Adipose tissue (tissue), 3 donors: Measurements from ENCODE around the gene ZNHIT2. TPM values are rescaled to one million over a fixed set of nuclear protein-coding genes. Genes with fewer than 3 reads are reported as not detected.
A peak's percentile ranks its signal among the peaks of the same experiment; 100 is the strongest.

Experiments used
- H3K27ac ChIP-seq: one replicate; pipeline ENCODE4 v1.5.1; 2013; ENCODE audit warnings: low read depth, low read length
- WGBS, 3 donors: extraction: QIAGEN DNeasy Blood & Tissue Kit; methylation state at CpG; one replicate each; pipeline ENCODE4 v1.1.7; 2013; 5-methylcytosine and 5-hydroxymethylcytosine counted together
- polyA plus RNA-seq, 3 donors: library from polyadenylated mRNA; stranded (reverse); fragments of 200-250 nt; gene quantifications; one replicate each; pipeline ENCODE4 v1.2.3, GENCODE V29; 2013
- donor health status: healthy with polysubstance abuse.
- donor health status: Bipolar disorder and iron deficiency.
- donor health status: healthy.

ZNHIT2 gene
- polyA plus RNA-seq, 3 donors: 5.1 to 15.1 (median 12.3) TPM

GRCh38 chr11:65135633-65136145 lies 18.2 kb upstream of the ZNHIT2 start:
- WGBS, 3 donors: 40 to 59% (median 53%) methylated on average over 11 of the region's 11 CpGs
- H3K27ac ChIP-seq: no peak overlapping the region

- WGBS, 3 donors: 1 to 2% (median 2%) methylated on average over 24 of the region's 24 CpGs
- peak overlapping the region; percentile 75 for H3K27ac ChIP-seq
These were observed 17.6 kb upstream of the ZNHIT2 start for GRCh38 chr11:65134952-65135632.

GRCh38 chr11:65134240-65134951 lies 16.9 kb upstream of the ZNHIT2 start, which contains the start of gene SYVN1:
TSS of gene SYVN1 (minus strand) at chr11:65134519. CDS start at chr11:65133601, 918 bp downstream.
- 0% methylated on average over 51 to 60 of the region's 60 CpGs for WGBS, 3 donors
- H3K27ac ChIP-seq: peak within 1 kb of the TSS; percentile 75

GRCh38 chr11:65133724-65134123 lies 16.2 kb upstream of the ZNHIT2 start:
- 0 to 1% (median 1%) methylated on average over 20 of the region's 20 CpGs for WGBS, 3 donors
- H3K27ac ChIP-seq: no peak overlapping the region

- no peak overlapping the region for H3K27ac ChIP-seq
These were observed 15.6 kb upstream of the ZNHIT2 start for GRCh38 chr11:65132988-65133700.

GRCh38 chr11:65132238-65132987 lies 14.9 kb upstream of the ZNHIT2 start:
- H3K27ac ChIP-seq: no peak overlapping the region

More at GRCh38 chr11:65132988-65133700, 15.6 kb upstream of the ZNHIT2 start:
- 25 to 44% (median 31%) methylated on average over 18 of the region's 18 CpGs for WGBS, 3 donors

GRCh38 chr11:65131895-65132237 lies 14.4 kb upstream of the ZNHIT2 start:
- WGBS, 3 donors: 53 to 77% (median 69%) methylated on average over 6 of the region's 6 CpGs
- no peak overlapping the region for H3K27ac ChIP-seq

More at GRCh38 chr11:65132238-65132987, 14.9 kb upstream of the ZNHIT2 start:
- WGBS, 3 donors: 53 to 59% (median 53%) methylated on average over 10 of the region's 10 CpGs

- H3K27ac ChIP-seq: no peak overlapping the region
- WGBS, 3 donors: 51 to 83% (median 81%) methylated on average over 3 of the region's 3 CpGs
These were observed 13.9 kb upstream of the ZNHIT2 start for GRCh38 chr11:65131417-65131776.

- WGBS, 3 donors: 70 to 86% (median 84%) methylated on average over 18 to 19 of the region's 19 CpGs
These were observed 13.3 kb upstream of the ZNHIT2 start for GRCh38 chr11:65130631-65131416.

GRCh38 chr11:65129649-65130441 lies 12.3 kb upstream of the ZNHIT2 start:
- no peak overlapping the region for H3K27ac ChIP-seq
- 72 to 89% (median 88%) methylated on average over 13 of the region's 13 CpGs for WGBS, 3 donors

More at GRCh38 chr11:65130631-65131416, 13.3 kb upstream of the ZNHIT2 start:
- H3K27ac ChIP-seq: no peak overlapping the region

- H3K27ac ChIP-seq: no peak overlapping the region
- 74 to 88% (median 87%) methylated on average over 15 of the region's 15 CpGs for WGBS, 3 donors
These were observed 11.0 kb upstream of the ZNHIT2 start for GRCh38 chr11:65128182-65129145.

- WGBS, 3 donors: 74 to 80% (median 76%) methylated on average over 12 of the region's 12 CpGs
These were observed 10.1 kb upstream of the ZNHIT2 start for GRCh38 chr11:65127473-65128181.

GRCh38 chr11:65126624-65127274 lies 9.2 kb upstream of the ZNHIT2 start:
- no peak overlapping the region for H3K27ac ChIP-seq
- 74 to 79% (median 75%) methylated on average over 6 of the region's 6 CpGs for WGBS, 3 donors

More at GRCh38 chr11:65127473-65128181, 10.1 kb upstream of the ZNHIT2 start:
- H3K27ac ChIP-seq: no peak overlapping the region

GRCh38 chr11:65125197-65126056 lies 7.9 kb upstream of the ZNHIT2 start:
- H3K27ac ChIP-seq: no peak overlapping the region
- WGBS, 3 donors: 85 to 90% (median 88%) methylated on average over 12 of the region's 12 CpGs
